Liver (tissue), 9 donors: ENCODE measurements around the gene PCDH9. TPM values are rescaled to one million over a fixed set of nuclear protein-coding genes. Genes with fewer than 3 reads are reported as not detected.

Experiments used
- DNase-seq: peaks from one replicate; pipeline ENCODE4 v3.0.0-alpha.2; 2017; ENCODE audit warnings: low spot score
- H3K27ac ChIP-seq, 2 donors: one replicate each; pipeline ENCODE4 v1.7.0; 2013; ENCODE audit warnings: inconsistent platforms in 2 of 2, low read length in 2 of 2, control low read depth in 1 of 2, low read depth in 1 of 2, mild to moderate bottlenecking in 1 of 2
- H3K27me3 ChIP-seq, 4 donors: one replicate each; pipeline versions ENCODE4 v1.6.1 to v1.7.0; 2013; ENCODE audit warnings: low read length in 3 of 4, inconsistent platforms in 1 of 4, mild to moderate bottlenecking in 1 of 4, moderate library complexity in 1 of 4; ENCODE audit not compliant: control insufficient read depth in 4 of 4, insufficient read depth in 4 of 4
- H3K36me3 ChIP-seq, 4 donors: one replicate each; pipeline versions ENCODE4 v1.6.1 to v1.7.0; 2013; ENCODE audit warnings: low read length in 3 of 4, mild to moderate bottlenecking in 3 of 4, low read depth in 1 of 4, moderate library complexity in 1 of 4; ENCODE audit not compliant: control insufficient read depth in 4 of 4, insufficient read depth in 3 of 4
- H3K4me1 ChIP-seq, 4 donors: one replicate each; pipeline versions ENCODE4 v1.6.1 to v1.7.0; 2013; ENCODE audit warnings: low read length in 3 of 4, mild to moderate bottlenecking in 3 of 4, moderate library complexity in 1 of 4; ENCODE audit not compliant: control insufficient read depth in 4 of 4, insufficient read depth in 4 of 4
- H3K4me3 ChIP-seq, 3 donors: one replicate each; pipeline versions ENCODE4 v1.6.1 to v1.7.0; 2013; ENCODE audit warnings: low read length in 3 of 3, control low read depth in 1 of 3, low read depth in 1 of 3, mild to moderate bottlenecking in 1 of 3
- H3K9ac ChIP-seq, 2 donors: one replicate each; pipeline ENCODE4 v1.7.0; 2013; ENCODE audit warnings: low read length in 2 of 2, mild to moderate bottlenecking in 2 of 2, moderate library complexity in 2 of 2, control low read depth in 1 of 2, low read depth in 1 of 2
- H3K9me3 ChIP-seq, 4 donors: one replicate each; pipeline versions ENCODE4 v1.6.1 to v1.7.0; 2013; ENCODE audit warnings: low read length in 3 of 4; ENCODE audit not compliant: control insufficient read depth in 4 of 4
- ATF3 ChIP-seq: IDR thresholded peaks from 2 replicates; pipeline ENCODE4 v1.6.1; 2016; ENCODE audit warnings: antibody characterized with exemption
- CTCF ChIP-seq: fragments of 150-350 bp; IDR thresholded peaks from 2 replicates; pipeline ENCODE4 v1.5.1; 2017; ENCODE audit warnings: improper control_type of control experiment, low read depth, low read length; ENCODE audit not compliant: missing input control
- EGR1 ChIP-seq, 2 donors: IDR thresholded peaks; 2 replicates each; pipeline ENCODE4 v1.6.1; 2016 to 2018; ENCODE audit warnings: antibody characterized with exemption in 2 of 2, low read depth in 2 of 2
- FOXA1 ChIP-seq: IDR thresholded peaks from 2 replicates; pipeline ENCODE4 v1.6.1; 2016; ENCODE audit warnings: antibody characterized with exemption
- FOXA2 ChIP-seq: IDR thresholded peaks from 2 replicates; pipeline ENCODE4 v1.6.1; 2016; ENCODE audit warnings: antibody characterized with exemption
- GABPA ChIP-seq, 2 donors: IDR thresholded peaks in 1 of 2; conservative IDR thresholded peaks in 1 of 2; 2 replicates each; pipeline ENCODE4 v1.6.1; 2016; ENCODE audit warnings: antibody characterized with exemption in 2 of 2, mild to moderate bottlenecking in 1 of 2, moderate library complexity in 1 of 2
- HNF4A ChIP-seq, 2 donors: conservative IDR thresholded peaks; 2 replicates each; pipeline ENCODE4 v1.6.1; 2016; ENCODE audit warnings: antibody characterized with exemption in 2 of 2, mild to moderate bottlenecking in 2 of 2
- HNF4G ChIP-seq: IDR thresholded peaks from 2 replicates; pipeline ENCODE4 v1.6.1; 2016; ENCODE audit warnings: antibody characterized with exemption
- JUND ChIP-seq, 2 donors: IDR thresholded peaks; 2 replicates each; pipeline ENCODE4 v1.6.1; 2016; ENCODE audit warnings: antibody characterized with exemption in 2 of 2
- MAX ChIP-seq: IDR thresholded peaks from 2 replicates; pipeline ENCODE4 v1.6.1; 2016; ENCODE audit warnings: antibody characterized with exemption
- NR2F2 ChIP-seq: IDR thresholded peaks from 2 replicates; pipeline ENCODE4 v1.6.1; 2016; ENCODE audit warnings: antibody characterized with exemption
- RAD21 ChIP-seq, 2 donors: IDR thresholded peaks; 2 replicates each; pipeline ENCODE4 v1.6.1; 2016; ENCODE audit warnings: antibody characterized with exemption in 2 of 2, mild to moderate bottlenecking in 2 of 2
- REST ChIP-seq: IDR thresholded peaks from 2 replicates; pipeline ENCODE4 v1.6.1; 2016; ENCODE audit warnings: antibody characterized with exemption, mild to moderate bottlenecking
- RXRA ChIP-seq, 2 donors: IDR thresholded peaks; 2 replicates each; pipeline ENCODE4 v1.6.1; 2017 to 2018; ENCODE audit warnings: antibody characterized with exemption in 2 of 2, mild to moderate bottlenecking in 1 of 2
- SP1 ChIP-seq: IDR thresholded peaks from 2 replicates; pipeline ENCODE4 v1.6.1; 2018; ENCODE audit warnings: antibody characterized with exemption, mild to moderate bottlenecking
- TAF1 ChIP-seq: conservative IDR thresholded peaks from 2 replicates; pipeline ENCODE4 v1.6.1; 2016; ENCODE audit warnings: antibody characterized with exemption, mild to moderate bottlenecking
- YY1 ChIP-seq: IDR thresholded peaks from 2 replicates; pipeline ENCODE4 v1.6.1; 2016; ENCODE audit warnings: antibody characterized with exemption, mild to moderate bottlenecking
- ZBTB33 ChIP-seq: IDR thresholded peaks from 2 replicates; pipeline ENCODE4 v1.6.1; 2016; ENCODE audit warnings: antibody characterized with exemption
- WGBS: extraction: QIAGEN DNeasy Blood & Tissue Kit; methylation state at CpG from one replicate; pipeline ENCODE4 v1.1.7; 2013; 5-methylcytosine and 5-hydroxymethylcytosine counted together
- polyA plus RNA-seq, 2 donors: library from polyadenylated mRNA; stranded (reverse) in 1 of 2; unstranded in 1 of 2; fragments of 200-250 nt in 1 of 2; fragments of >200 nt in 1 of 2; fragmentation: Nextera tagmentation in 1 of 2; extraction: Ambion mirVana in 1 of 2; gene quantifications; one replicate each; pipeline versions ENCODE4 v1.2.1 to v1.2.3, GENCODE V29; 2013 to 2015
- total RNA-seq, 2 donors: library from RNA; depleted of rRNA; stranded (reverse); fragments of >200 nt; gene quantifications; one replicate each; pipeline ENCODE4 v1.2.3, GENCODE V29; 2014
- donor health status: healthy.
- donor health status: healthy.
- donor health status: healthy.
- donor health status: healthy.
- donor health status: healthy.

Gene PCDH9
- total and polyA plus RNA-seq, 4 donors: 0.90 to 4.0 (median 2.2) TPM

- no peaks in the 10 kb centered on the region for H3K4me1 ChIP-seq
- H3K9me3 ChIP-seq: no peaks in the 10 kb centered on the region
- no peak overlapping the region for H3K9ac ChIP-seq
- no peak overlapping the region for H3K4me3 ChIP-seq
- DNase-seq: no peak
- H3K27ac ChIP-seq: no peak overlapping the region
- WGBS: 67% methylated on average over 5 of the region's 5 CpGs
- TF ChIP-seq MAX (no peak), REST (no peak), EGR1 (IDR thresholded peaks at IDR 0.05; ENCODE audit: low read depth in 2 of 2) (no peak), CTCF (no peak), TAF1 (no peak), JUND (IDR thresholded peaks at IDR 0.05) (no peak), RAD21 (IDR thresholded peaks at IDR 0.05) (no peak), HNF4A (conservative IDR thresholded peaks at IDR 0.05) (no peak), GABPA (IDR thresholded peaks at IDR 0.05 in 1 of 2, conservative IDR thresholded peaks at IDR 0.05 in 1 of 2) (no peak), FOXA2 (no peak), NR2F2 (no peak), HNF4G (no peak), RXRA (IDR thresholded peaks at IDR 0.05) (no peak), SP1 (no peak), FOXA1 (no peak), ZBTB33 (no peak)
- no peaks in the 10 kb centered on the region for H3K27me3 ChIP-seq
- no peaks in the 10 kb centered on the region for H3K36me3 ChIP-seq
Observed at GRCh38 chr13:66921437-66921836, 308.7 kb downstream of the PCDH9 start.

- no peak overlapping the region for H3K9ac ChIP-seq
- no peak for DNase-seq
- H3K9me3 ChIP-seq: no peaks in the 10 kb centered on the region
- 75% methylated on average over 1 of the region's 1 CpG for WGBS
- no peak overlapping the region for H3K27ac ChIP-seq
- H3K27me3 ChIP-seq: no peaks in the 10 kb centered on the region
- H3K36me3 ChIP-seq: no peaks in the 10 kb centered on the region
- TF ChIP-seq GABPA (IDR thresholded peaks at IDR 0.05 in 1 of 2, conservative IDR thresholded peaks at IDR 0.05 in 1 of 2): no peak
- no peak for TF ChIP-seq REST
- TF ChIP-seq HNF4G: no peak
- TF ChIP-seq ATF3: no peak
- no peak for TF ChIP-seq FOXA2
- no peak for TF ChIP-seq NR2F2
- TF ChIP-seq EGR1 (IDR thresholded peaks at IDR 0.05; ENCODE audit: low read depth in 2 of 2): no peak
- no peak for TF ChIP-seq JUND (IDR thresholded peaks at IDR 0.05)
- TF ChIP-seq YY1: no peak
- no peaks in the 10 kb centered on the region for H3K4me1 ChIP-seq
- H3K4me3 ChIP-seq: no peak overlapping the region
Observed at GRCh38 chr13:66915596-66916185, 314.4 kb downstream of the PCDH9 start.
